ENCODE measurements around the gene CLIP4. TPM values are rescaled to one million over a fixed set of nuclear protein-coding genes. Genes with fewer than 3 reads are reported as not detected.
A peak's percentile ranks its signal among the peaks of the same experiment; 100 is the strongest.

CLIP4 gene
- total and polyA plus RNA-seq, 2 of the 13 experiments (the other 11 are each of a cell fraction or from before 2014, with no cell fraction given): 0.46 to 0.49 TPM

- no peak for TF ChIP-seq ZNF569 (CRISPR knock-in tag; IDR thresholded peaks at IDR 0.05; ENCODE audit: borderline replicate concordance)
- peak; percentile 17; the same call in 1 of the 2 replicates for TF ChIP-seq ZBTB33 (CRISPR knock-in tag; IDR thresholded peaks at IDR 0.05)
- peak; percentile 85 for TF ChIP-seq FOXA1 (IDR thresholded peaks at IDR 0.05)
- TF ChIP-seq FOXA1 (CRISPR knock-in tag; IDR thresholded peaks at IDR 0.05): peak; percentile 84
- TF ChIP-seq THAP11 (CRISPR knock-in tag; IDR thresholded peaks at IDR 0.05): 0 out of 2 replicates have a peak, but pooled peaks have one; percentile 54
- peak; percentile 70; the same call in 1 of the 2 replicates for TF ChIP-seq SOX5 (CRISPR knock-in tag; IDR thresholded peaks at IDR 0.05; ENCODE audit: borderline replicate concordance)
- TF ChIP-seq PPARG (CRISPR knock-in tag; conservative IDR thresholded peaks at IDR 0.05): no peak
- no peak for TF ChIP-seq SALL1 (CRISPR knock-in tag; IDR thresholded peaks at IDR 0.05)
- no peak for TF ChIP-seq PHB2 (IDR thresholded peaks at IDR 0.05; ENCODE audit: partially characterized antibody)
- no peak for TF ChIP-seq ZNF563 (CRISPR knock-in tag; IDR thresholded peaks at IDR 0.05)
- TF ChIP-seq MIER2 (CRISPR knock-in tag; IDR thresholded peaks at IDR 0.05): no peak
- TF ChIP-seq ZNF362 (CRISPR knock-in tag; IDR thresholded peaks at IDR 0.05; ENCODE audit: borderline replicate concordance): no peak
- no peak for TF ChIP-seq ASH2L (IDR thresholded peaks at IDR 0.05; ENCODE audit: insufficient read length, low read depth, low read length)
- TF ChIP-seq, protein P1, sequence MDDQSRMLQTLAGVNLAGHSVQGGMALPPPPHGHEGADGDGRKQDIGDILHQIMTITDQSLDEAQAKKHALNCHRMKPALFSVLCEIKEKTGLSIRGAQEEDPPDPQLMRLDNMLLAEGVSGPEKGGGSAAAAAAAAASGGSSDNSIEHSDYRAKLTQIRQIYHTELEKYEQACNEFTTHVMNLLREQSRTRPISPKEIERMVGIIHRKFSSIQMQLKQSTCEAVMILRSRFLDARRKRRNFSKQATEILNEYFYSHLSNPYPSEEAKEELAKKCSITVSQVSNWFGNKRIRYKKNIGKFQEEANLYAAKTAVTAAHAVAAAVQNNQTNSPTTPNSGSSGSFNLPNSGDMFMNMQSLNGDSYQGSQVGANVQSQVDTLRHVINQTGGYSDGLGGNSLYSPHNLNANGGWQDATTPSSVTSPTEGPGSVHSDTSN (CRISPR knock-in tag; IDR thresholded peaks at IDR 0.05; ENCODE audit: borderline replicate concordance): no peak
- no peak for TF ChIP-seq MTF1 (CRISPR knock-in tag; IDR thresholded peaks at IDR 0.05)
- TF ChIP-seq IRX3 (CRISPR knock-in tag; IDR thresholded peaks at IDR 0.05; ENCODE audit: borderline replicate concordance, low read depth): no peak
- TF ChIP-seq PCBP2 (optimal IDR thresholded peaks at IDR 0.05; ENCODE audit: low read depth, low read length, poor library complexity, severe bottlenecking): no peak
- TF ChIP-seq TBX3 (IDR thresholded peaks at IDR 0.05; ENCODE audit: borderline replicate concordance): peak; percentile 92
- TF ChIP-seq ONECUT2 (CRISPR knock-in tag; IDR thresholded peaks at IDR 0.05): no peak
- TF ChIP-seq, protein P2, sequence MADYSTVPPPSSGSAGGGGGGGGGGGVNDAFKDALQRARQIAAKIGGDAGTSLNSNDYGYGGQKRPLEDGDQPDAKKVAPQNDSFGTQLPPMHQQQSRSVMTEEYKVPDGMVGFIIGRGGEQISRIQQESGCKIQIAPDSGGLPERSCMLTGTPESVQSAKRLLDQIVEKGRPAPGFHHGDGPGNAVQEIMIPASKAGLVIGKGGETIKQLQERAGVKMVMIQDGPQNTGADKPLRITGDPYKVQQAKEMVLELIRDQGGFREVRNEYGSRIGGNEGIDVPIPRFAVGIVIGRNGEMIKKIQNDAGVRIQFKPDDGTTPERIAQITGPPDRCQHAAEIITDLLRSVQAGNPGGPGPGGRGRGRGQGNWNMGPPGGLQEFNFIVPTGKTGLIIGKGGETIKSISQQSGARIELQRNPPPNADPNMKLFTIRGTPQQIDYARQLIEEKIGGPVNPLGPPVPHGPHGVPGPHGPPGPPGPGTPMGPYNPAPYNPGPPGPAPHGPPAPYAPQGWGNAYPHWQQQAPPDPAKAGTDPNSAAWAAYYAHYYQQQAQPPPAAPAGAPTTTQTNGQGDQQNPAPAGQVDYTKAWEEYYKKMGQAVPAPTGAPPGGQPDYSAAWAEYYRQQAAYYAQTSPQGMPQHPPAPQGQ (CRISPR knock-in tag; IDR thresholded peaks at IDR 0.05; ENCODE audit: borderline replicate concordance): no peak
These were observed 50.4 kb downstream of the CLIP4 start (continued) for GRCh38 chr2:29165362-29166241.
